HG03520 (cell line): ENCODE measurements around the gene UPF3B.
"Not testable (repeated sequence)": the region's sequence is repeated elsewhere in the genome, so short reads cannot be mapped to it uniquely, and the experiment has no call there.

Experiments
- ATAC-seq: cut with Tn5 transposase; IDR thresholded peaks from one replicate; pipeline ENCODE4 v1.9.1; 2021; ENCODE audit warnings: mild to moderate bottlenecking, moderate library complexity; ENCODE audit not compliant: unreplicated experiment

The UPF3B gene

GRCh38 chrX:119826399-119826959, 26.3 kb downstream of the UPF3B start:
- ATAC-seq, result no peak

DNA sequence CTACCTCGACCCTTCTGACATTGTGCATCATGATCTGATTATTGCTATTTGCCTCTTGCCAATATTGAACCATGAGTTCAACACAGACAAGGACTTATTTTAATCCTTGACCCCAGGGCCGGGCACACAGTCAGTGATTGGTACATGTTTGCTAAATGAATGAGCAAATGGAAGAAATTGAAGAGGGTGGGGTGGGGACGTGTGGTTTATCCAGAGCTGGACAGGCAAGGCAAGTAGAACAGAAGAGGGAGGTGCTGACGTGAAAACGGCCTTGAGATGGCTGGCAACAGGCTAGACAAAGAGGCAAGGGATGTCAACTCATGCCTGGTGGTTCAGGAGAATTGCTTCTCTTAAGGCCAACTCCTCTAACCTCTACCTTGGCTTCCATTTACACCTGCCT, 28.5 kb downstream of the UPF3B start:
- not testable (repeated sequence) for ATAC-seq

DNA sequence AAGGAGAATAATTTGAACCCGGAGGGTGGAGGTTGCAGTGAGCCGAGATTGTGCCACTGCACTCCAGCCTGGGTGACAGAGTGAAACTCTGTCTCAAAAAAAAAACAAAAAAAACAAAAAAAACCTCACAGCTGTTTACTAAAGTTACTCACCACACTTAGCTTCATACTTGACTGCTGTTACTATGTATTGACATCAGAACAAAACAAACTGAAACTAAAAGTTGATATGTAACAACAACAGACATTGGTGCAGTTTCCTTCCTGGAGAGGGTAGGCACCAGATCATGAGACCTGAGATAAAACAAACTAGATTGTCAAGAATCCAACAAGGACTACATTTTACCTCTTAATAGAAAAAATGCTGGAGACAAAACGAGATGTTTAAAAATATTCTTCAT, 31.1 kb downstream of the UPF3B start:
- peak; percentile 86 for ATAC-seq

- ATAC-seq, result no peak
Observed at GRCh38 chrX:119817130-119817690, 35.6 kb downstream of the UPF3B start.

DNA sequence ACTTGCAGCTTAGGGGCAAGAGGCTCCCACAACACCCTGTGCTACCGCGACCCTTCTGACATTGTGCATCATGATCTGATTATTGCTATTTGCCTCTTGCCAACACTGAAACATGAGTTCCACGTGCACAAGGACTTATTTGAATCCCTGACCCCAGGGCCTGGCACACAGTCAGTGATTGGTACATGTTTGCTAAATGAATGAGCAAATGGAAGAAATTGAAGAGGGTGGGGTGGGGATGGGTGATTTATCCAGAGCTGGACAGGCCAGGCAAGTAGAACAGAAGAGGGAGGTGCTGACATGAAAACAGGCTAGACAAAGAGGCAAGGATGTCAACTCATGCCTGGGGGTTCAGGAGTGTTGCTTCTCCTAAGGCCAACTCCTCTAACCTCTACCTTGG, 36.5 kb downstream of the UPF3B start:
- ATAC-seq, result no peak

GRCh38 chrX:119809185-119809666, 43.5 kb downstream of the UPF3B start:
- no peak for ATAC-seq

GRCh38 chrX:119808461-119808860, 44.3 kb downstream of the UPF3B start:
- not testable (repeated sequence) for ATAC-seq

- ATAC-seq, result no peak
Observed at GRCh38 chrX:119802546-119802945, 50.2 kb downstream of the UPF3B start.

DNA sequence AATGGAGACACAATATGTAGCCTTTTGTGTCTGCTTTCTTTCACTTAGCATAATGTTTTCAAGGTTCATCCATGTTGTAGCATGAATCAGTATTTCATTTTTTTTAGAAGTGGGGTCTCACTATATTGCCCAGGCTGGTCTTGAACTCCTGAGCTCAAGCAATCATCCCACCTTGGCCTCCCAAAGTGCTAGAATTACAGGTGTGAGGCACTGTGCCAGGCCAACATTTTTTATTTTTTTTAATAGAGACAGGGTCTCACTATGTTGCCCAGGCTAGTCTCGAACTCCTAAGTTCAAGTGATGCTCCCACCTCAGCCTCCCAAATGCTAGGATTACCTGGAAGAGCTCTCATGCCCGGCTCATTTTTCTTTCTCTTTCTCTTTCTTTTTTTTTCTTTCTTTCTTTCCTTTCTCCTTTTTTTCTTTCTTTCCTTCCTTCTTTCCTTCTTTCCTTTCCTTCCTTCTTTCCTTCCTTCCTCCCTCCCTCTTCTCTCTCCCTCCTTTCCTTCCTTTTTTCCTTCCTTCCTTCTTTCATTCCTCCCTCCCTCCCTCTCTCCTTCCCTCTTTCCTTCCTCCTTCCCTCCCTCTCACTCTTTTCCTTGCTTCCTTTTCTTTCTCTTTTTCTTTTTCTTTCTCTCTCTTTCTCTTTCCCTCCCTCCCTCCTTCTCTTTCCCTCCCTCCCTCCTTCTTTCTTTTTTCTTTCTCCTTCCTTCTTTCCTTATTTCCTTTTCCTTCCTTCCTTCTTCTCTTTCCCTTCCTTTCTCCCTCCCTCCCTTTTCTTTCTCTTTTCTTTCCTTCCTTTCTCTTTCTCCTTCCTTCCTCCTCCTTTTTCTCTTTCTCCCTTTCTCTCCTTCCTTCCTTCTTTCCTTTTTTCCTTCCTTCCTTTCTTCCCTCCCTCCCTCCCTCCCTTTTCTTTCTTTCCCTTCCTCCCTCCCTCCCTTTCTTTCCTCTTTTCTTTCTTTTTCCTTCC, 51.2 kb downstream of the UPF3B start:
- no peak for ATAC-seq

GRCh38 chrX:119791437-119792231, 61.1 kb downstream of the UPF3B start, which contains the start of gene RPL39:
Gene RPL39, minus strand, starts transcription at chrX:119791630. Its CDS starts 54 bp downstream, at chrX:119791576.
- ATAC-seq, result peak; percentile 79

GRCh38 chrX:119790977-119791436, 61.8 kb downstream of the UPF3B start:
- peak; percentile 14 for ATAC-seq

DNA sequence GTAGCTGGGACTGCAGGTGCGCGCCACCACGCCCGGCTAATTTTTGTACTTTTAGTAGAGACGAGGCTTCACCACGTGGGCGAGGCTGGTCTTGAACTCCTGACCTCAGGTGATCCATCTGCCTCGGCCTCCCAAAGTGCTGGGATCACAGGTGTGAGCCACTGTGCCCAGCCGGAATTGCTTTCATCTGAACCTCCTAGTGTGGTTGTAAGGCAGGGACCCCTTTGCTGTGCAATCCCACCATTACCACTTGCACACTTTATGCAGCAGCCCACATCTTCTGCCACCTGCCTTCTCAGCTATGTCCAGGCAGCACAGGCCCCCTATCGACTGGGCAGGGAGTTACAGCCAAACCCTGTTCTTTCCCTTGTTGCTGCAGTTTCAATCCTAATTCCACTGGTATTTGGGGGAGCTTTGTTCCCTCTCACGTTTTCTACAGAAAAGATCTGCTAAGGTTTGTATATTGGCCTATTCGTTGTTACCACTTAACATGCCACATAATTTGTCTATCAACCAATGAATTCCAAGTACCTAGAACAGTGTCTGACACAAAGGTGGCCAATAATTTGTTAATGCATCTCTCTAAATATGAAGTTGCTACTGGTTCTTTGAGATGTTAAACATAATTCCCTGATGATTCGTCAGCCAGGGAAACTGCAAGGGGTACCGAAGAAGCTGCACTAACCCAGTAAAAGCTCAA, 67.9 kb downstream of the UPF3B start:
- ATAC-seq, result no peak
